Activated CD4-positive, alpha-beta memory T cell treated with anti-CD3 and anti-CD28 coated beads for 36 hours (primary cell): ENCODE measurements around the gene ST6GALNAC5. TPM values are rescaled to one million over a fixed set of nuclear protein-coding genes. Genes with fewer than 3 reads are reported as not detected.
"Not testable (repeated sequence)": the region's sequence is repeated elsewhere in the genome, so short reads cannot be mapped to it uniquely, and the experiment has no call there.

ENCODE experiments used
- CTCF ChIA-PET: fragments of 350-600 bp; sonication (Branson Sonifier 250); formaldehyde crosslinking; loops from one replicate; lab custom pipeline; 2021; ENCODE audit warnings: antibody characterized with exemption, inconsistent platforms; lab: Charles Lee
- POLR2A ChIA-PET: fragments of 350-600 bp; sonication (Branson Sonifier 250); formaldehyde crosslinking; loops from one replicate; lab custom pipeline; 2021; ENCODE audit warnings: antibody characterized with exemption; lab: Charles Lee
- DNase-seq: peaks from one replicate; pipeline ENCODE4 v3.0.0-alpha.2; 2020
- H3K27ac Mint-ChIP-seq: one replicate; pipeline ENCODE4 v1.8.0; 2021; ENCODE audit warnings: mixed read lengths
- H3K27me3 Mint-ChIP-seq: one replicate; pipeline ENCODE4 v1.8.0; 2021; ENCODE audit warnings: mixed read lengths
- H3K36me3 Mint-ChIP-seq: one replicate; pipeline ENCODE4 v1.8.0; 2021; ENCODE audit warnings: mixed read lengths
- H3K4me1 Mint-ChIP-seq: one replicate; pipeline ENCODE4 v1.8.0; 2021; ENCODE audit warnings: low read depth, mixed read lengths
- H3K4me3 Mint-ChIP-seq: one replicate; pipeline ENCODE4 v1.8.0; 2021; ENCODE audit warnings: mild to moderate bottlenecking, mixed read lengths
- H3K9me3 Mint-ChIP-seq: one replicate; pipeline ENCODE4 v1.8.0; 2021; ENCODE audit warnings: mixed read lengths
- intact Hi-C: fragments of 100-400 bp; cut with micrococcal nuclease; formaldehyde crosslinking; loops from one replicate; pipeline ENCODE4 v1.15.1; 2023
- total RNA-seq, 2 experiments: library from RNA; stranded (reverse); gene quantifications; one replicate each; pipeline ENCODE4 v1.2.3, GENCODE V29; 2021

The ST6GALNAC5 gene
- total RNA-seq, 2 experiments from 2014 or later = not detected

DNA sequence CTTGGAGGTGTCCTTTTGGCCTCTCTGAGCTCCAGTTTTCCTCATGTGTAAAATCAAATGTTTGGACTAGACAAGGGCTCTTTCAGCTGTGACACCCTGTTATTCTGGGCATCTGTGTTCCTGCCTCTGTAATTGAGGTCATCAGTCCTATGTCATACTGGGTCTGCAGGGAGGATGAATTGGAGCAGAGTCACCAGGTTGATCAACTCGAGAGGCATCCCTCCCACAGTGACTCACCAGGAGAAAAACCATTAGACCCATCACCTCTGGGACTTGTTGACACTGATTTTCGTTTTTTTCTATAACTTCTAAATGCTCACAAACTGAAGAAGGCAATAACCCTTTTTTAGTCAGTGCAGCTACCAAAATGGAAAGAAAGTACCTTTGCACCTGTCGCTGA, 82.2 kb downstream of the ST6GALNAC5 start:
- intact Hi-C loops = no loop called here
- POLR2A ChIA-PET = no interaction called here
- H3K36me3 Mint-ChIP-seq = no peaks in the 10 kb centered on the region

DNA sequence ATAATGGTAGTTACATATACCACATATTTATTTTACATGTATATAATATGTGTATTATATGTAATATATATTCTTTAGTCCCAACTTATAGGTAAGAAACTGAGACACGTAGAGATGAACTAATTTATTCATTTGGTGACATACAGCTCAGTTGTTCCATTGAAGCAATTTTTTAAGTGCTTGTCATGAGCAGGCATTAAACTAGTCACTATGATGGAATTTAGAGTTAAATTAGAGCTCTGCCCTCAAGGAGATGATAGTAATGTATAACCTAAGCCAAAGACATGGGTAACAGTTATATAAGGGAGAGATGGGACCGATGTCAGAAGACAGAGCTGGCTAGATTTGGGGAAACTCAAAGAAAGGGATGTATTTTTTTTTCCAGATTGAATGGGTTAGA, 83.0 kb downstream of the ST6GALNAC5 start:
- Mint-ChIP-seq H3K4me3 (no peak overlapping the region), H3K27ac (no peak overlapping the region), H3K36me3 (no peaks in the 10 kb centered on the region), H3K9me3 (no peaks in the 10 kb centered on the region), H3K27me3 (peaks cover 2% of the 10 kb centered on the region), H3K4me1 (no peaks in the 10 kb centered on the region)
- ChIA-PET CTCF (no interaction called here), POLR2A (no interaction called here)
- intact Hi-C loops = no loop called here
- no peak for DNase-seq

More for the DNA sequence above, 82.2 kb downstream of the ST6GALNAC5 start:
- CTCF ChIA-PET = interaction anchor here (0.6 kb wide), 1 partner anchor 12 kb away, joined by 3 read pairs; no protein-coding TSS in a partner anchor
- no peak for DNase-seq
- Mint-ChIP-seq H3K27ac (no peak overlapping the region), H3K4me3 (no peak overlapping the region), H3K4me1 (no peaks in the 10 kb centered on the region), H3K27me3 (peaks cover 2% of the 10 kb centered on the region), H3K9me3 (no peaks in the 10 kb centered on the region)

DNA sequence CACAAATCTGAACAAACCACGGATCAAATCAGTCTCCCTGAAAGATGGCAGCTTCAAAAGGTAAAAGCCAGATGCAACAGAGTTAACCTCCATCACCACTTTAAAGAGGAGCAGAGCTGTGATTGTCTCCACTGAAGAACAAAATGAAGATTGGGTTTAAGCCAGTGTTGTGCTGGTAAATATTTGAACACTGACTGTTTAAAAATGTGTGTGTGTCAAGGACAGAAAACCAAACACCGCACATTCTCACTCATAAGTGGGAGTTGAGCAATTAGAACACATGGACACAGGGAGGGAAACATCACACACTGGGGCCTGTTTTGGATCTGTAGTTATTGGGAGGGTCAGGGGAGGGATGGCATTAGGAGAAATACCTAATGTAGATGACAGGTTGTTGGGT, 83.9 kb downstream of the ST6GALNAC5 start:
- no peak overlapping the region for H3K27ac Mint-ChIP-seq
- H3K36me3 Mint-ChIP-seq = no peaks in the 10 kb centered on the region

DNA sequence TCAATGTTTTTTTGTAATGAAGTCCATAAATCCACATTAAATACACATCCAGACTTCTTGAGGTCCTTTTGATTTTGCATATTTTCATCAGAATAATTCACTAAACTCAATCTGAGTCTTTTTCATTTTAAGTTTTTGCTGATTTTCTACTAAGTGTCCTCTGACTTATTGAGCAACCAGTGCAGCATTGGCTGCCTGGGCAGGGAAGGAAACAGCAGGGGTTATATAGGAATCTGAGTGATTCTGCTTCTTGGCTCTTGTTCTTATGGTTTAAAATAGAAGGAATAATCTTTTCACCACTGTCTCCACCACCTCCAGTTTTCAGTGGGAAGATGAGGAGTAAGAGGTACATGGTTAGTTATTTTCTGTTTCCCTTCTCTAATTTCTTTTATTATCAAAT, 88.4 kb downstream of the ST6GALNAC5 start:
- POLR2A ChIA-PET = no interaction called here
- intact Hi-C loops = no loop called here

More for the DNA sequence above, 83.9 kb downstream of the ST6GALNAC5 start:
- intact Hi-C loops = no loop called here
- no peaks in the 10 kb centered on the region for H3K4me1 Mint-ChIP-seq
- ChIA-PET POLR2A (no interaction called here), CTCF (no interaction called here)
- H3K4me3 Mint-ChIP-seq = no peak overlapping the region
- H3K9me3 Mint-ChIP-seq = no peaks in the 10 kb centered on the region
- no peak for DNase-seq
- H3K27me3 Mint-ChIP-seq = peaks cover 2% of the 10 kb centered on the region

DNA sequence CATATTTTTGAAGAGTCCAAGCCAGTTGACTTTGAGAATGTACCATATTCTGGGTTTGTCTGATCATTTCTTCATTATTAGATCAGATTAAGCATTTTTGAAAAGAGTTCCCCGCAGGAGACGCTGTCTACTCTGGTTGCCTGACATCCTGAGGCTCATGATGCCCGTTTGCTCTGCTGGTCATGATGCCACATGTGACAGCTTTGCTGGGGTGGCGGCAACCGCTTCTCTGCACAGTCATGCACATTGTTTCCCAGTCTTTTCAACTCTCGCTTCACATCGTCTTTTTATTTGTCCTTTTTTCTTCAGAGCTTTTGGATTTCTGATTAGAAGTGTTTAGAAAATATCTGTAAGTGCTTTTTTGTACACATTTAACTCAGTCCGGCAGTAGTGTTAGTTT, 90.7 kb downstream of the ST6GALNAC5 start:
- intact Hi-C loops = no loop called here
- H3K27ac Mint-ChIP-seq = no peak overlapping the region
- POLR2A ChIA-PET = no interaction called here

More for the DNA sequence above, 88.4 kb downstream of the ST6GALNAC5 start:
- DNase-seq = no peak
- CTCF ChIA-PET = no interaction called here
- no peaks in the 10 kb centered on the region for H3K36me3 Mint-ChIP-seq
- no peak overlapping the region for H3K4me3 Mint-ChIP-seq
- H3K4me1 Mint-ChIP-seq = no peaks in the 10 kb centered on the region
- H3K27me3 Mint-ChIP-seq = peaks cover 2% of the 10 kb centered on the region
- H3K9me3 Mint-ChIP-seq = no peaks in the 10 kb centered on the region
- H3K27ac Mint-ChIP-seq = no peak overlapping the region

DNA sequence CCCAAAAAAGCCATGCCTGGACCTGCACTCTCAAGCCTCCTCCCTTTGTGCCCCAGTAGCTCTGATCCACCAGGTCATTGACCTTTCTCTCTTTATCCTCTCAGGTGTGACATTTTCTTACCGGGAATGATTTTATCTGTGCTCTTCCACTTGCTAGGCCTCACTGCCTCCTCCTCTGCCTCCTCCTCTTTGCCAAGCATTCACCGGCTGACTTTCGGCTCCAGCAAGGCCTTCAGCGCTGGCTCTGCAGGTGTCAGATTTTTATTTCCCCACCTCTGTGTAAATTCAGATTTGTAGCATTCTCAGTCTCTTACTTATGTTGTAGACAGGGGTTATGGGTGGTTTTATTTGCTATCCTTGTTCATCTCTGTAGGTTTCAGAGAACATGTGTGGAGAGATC, 91.5 kb downstream of the ST6GALNAC5 start:
- POLR2A ChIA-PET = no interaction called here
- Mint-ChIP-seq H3K27ac (no peak overlapping the region), H3K4me3 (no peak overlapping the region), H3K9me3 (no peaks in the 10 kb centered on the region), H3K36me3 (no peaks in the 10 kb centered on the region), H3K27me3 (peaks cover 2% of the 10 kb centered on the region), H3K4me1 (no peaks in the 10 kb centered on the region)
- CTCF ChIA-PET = no interaction called here
- DNase-seq = no peak
- intact Hi-C loops = no loop called here

More for the DNA sequence above, 90.7 kb downstream of the ST6GALNAC5 start:
- CTCF ChIA-PET = no interaction called here
- Mint-ChIP-seq H3K9me3 (no peaks in the 10 kb centered on the region), H3K4me1 (no peaks in the 10 kb centered on the region), H3K27me3 (peaks cover 2% of the 10 kb centered on the region), H3K36me3 (no peaks in the 10 kb centered on the region), H3K4me3 (no peak overlapping the region)
- no peak for DNase-seq

DNA sequence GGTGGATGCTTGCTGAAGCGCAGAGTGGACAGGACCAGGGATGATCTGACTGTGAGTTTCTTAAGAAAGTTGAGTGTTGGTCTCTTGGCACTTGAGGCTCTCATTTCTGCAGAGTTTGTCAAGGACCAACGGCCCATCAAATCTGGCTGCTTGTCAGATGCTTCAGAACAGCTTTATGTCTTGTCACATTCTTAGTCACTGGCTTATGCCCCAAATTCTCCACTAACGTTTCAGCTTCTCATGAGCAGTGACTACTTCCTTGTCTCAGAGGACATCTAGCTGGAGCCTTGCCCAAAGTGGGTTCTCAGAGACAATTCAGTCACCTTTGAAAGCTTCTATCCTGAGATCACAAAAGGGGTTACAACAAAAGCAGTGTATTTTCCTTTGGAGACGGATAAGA, 92.3 kb downstream of the ST6GALNAC5 start:
- CTCF ChIA-PET = no interaction called here
- DNase-seq = no peak
- no peaks in the 10 kb centered on the region for H3K36me3 Mint-ChIP-seq
- intact Hi-C loops = no loop called here
- no peaks in the 10 kb centered on the region for H3K27me3 Mint-ChIP-seq
- POLR2A ChIA-PET = no interaction called here
- H3K27ac Mint-ChIP-seq = no peak overlapping the region
- H3K4me1 Mint-ChIP-seq = no peaks in the 10 kb centered on the region
- peaks cover 2% of the 10 kb centered on the region for H3K9me3 Mint-ChIP-seq
- no peak overlapping the region for H3K4me3 Mint-ChIP-seq

DNA sequence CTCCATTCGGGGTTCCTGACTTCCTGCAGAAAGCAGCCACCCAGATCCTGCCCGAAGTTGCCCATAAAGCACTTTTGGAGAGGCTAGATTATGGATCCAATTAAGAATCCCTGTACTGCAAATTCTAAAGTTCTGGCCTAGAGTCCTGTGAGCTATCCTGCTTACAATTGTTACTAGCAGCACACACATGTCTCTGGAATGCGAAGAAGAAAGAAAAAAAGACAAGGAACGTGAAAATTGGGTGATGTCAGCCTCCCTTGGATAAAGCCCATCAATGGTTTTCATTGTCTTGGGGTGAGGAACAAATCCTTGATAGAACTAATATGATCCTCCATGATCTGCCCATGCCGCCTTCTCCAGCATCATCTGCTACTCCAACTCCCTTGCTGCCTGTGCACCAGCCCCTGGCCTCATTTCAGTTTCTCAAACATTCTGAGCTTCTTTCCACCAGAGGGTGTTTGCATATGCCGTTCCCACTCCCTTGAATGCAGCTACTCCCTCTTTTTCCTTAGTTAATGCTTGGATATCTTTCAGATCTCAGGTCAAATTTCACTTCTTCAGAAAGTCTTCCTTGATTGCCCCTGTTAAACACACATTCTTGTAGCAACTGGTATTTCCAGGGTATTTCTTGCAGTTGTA, 94.0 kb downstream of the ST6GALNAC5 start:
- Mint-ChIP-seq H3K36me3 (no peaks in the 10 kb centered on the region), H3K9me3 (peaks cover 2% of the 10 kb centered on the region), H3K27ac (no peak overlapping the region), H3K4me1 (no peaks in the 10 kb centered on the region), H3K4me3 (no peak overlapping the region), H3K27me3 (no peaks in the 10 kb centered on the region)
- DNase-seq = no peak
- intact Hi-C loops = no loop called here
- ChIA-PET CTCF (interaction anchor here (0.6 kb wide), 1 partner anchor 12 kb away, joined by 3 read pairs; no protein-coding TSS in a partner anchor), POLR2A (no interaction called here)

DNA sequence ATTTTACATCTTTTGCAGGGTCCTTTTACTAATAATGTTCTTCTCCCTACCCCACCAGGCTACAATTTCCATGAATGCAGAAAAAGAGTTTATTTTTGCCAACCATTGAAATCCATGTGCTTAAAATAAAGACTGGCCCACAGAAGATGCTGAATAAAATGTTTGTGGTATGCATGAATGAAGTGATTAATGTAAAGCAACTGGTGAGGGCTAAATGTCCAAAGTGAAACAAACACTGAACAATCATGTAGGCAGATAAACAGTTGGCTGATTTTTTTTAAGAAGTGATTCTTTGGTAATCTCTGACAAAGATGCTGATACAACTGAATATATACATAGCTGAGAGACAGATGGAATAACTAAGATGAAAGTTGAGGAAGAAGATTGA, 94.5 kb downstream of the ST6GALNAC5 start:
- H3K9me3 Mint-ChIP-seq = peaks cover 2% of the 10 kb centered on the region
- no peak for DNase-seq
- H3K36me3 Mint-ChIP-seq = no peaks in the 10 kb centered on the region
- H3K4me3 Mint-ChIP-seq = no peak overlapping the region
- no peaks in the 10 kb centered on the region for H3K4me1 Mint-ChIP-seq
- CTCF ChIA-PET = interaction anchor here (0.6 kb wide), 1 partner anchor 13 kb away, joined by 3 read pairs; no protein-coding TSS in a partner anchor
- no peak overlapping the region for H3K27ac Mint-ChIP-seq
- POLR2A ChIA-PET = no interaction called here
- intact Hi-C loops = no loop called here
- no peaks in the 10 kb centered on the region for H3K27me3 Mint-ChIP-seq

DNA sequence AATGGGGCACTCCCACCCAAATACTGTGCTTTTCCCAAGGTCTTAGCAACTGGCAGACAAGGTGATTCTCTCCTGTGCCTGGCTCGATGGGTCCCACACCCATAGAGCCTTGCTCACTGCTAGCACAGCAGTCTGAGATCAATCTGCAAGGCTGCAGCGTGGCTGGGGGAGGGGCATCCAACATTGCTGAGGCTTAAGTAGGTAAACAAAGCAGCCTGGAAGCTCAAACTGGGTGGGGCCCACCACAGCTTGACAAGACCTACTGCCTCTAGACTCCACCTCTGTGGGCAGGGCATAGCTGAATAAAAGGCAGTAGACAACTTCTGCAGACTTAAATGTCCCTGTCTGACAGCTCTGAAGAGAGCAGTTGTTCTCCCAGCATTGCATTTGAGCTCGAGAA, 114.0 kb downstream of the ST6GALNAC5 start:
- CTCF ChIA-PET, H3K36me3 Mint-ChIP-seq, H3K4me1 Mint-ChIP-seq, H3K4me3 Mint-ChIP-seq, POLR2A ChIA-PET, DNase-seq, H3K27ac Mint-ChIP-seq, intact Hi-C loops: not testable (repeated sequence)
- Mint-ChIP-seq H3K27me3 (peaks cover 17% of the 10 kb centered on the region), H3K9me3 (peaks cover 22% of the 10 kb centered on the region)

DNA sequence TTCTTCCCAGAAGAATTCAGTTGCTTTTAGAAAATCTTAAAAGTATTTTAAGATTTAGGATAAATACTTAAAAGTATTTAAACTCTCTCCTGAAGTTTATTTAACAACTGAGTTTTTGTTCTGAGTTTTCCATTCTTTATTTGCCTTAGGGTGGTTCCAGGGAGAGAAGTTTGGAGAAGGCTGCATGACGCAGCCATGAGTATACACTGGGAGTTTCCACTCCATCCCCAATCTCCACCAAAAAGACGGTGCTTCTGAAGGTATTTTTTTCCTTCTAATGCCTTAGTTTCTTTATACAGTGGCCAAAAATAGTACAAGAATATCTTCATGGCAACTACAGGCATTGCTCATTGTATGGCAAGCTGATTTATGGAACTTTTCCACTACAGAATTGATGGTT, 122.7 kb downstream of the ST6GALNAC5 start:
- H3K27ac Mint-ChIP-seq = no peak overlapping the region
- no peaks in the 10 kb centered on the region for H3K9me3 Mint-ChIP-seq
- ChIA-PET CTCF (no interaction called here), POLR2A (no interaction called here)
- DNase-seq = no peak
- no peaks in the 10 kb centered on the region for H3K36me3 Mint-ChIP-seq
- intact Hi-C loops = no loop called here
- H3K4me1 Mint-ChIP-seq = no peaks in the 10 kb centered on the region
- H3K27me3 Mint-ChIP-seq = no peaks in the 10 kb centered on the region
- no peak overlapping the region for H3K4me3 Mint-ChIP-seq

DNA sequence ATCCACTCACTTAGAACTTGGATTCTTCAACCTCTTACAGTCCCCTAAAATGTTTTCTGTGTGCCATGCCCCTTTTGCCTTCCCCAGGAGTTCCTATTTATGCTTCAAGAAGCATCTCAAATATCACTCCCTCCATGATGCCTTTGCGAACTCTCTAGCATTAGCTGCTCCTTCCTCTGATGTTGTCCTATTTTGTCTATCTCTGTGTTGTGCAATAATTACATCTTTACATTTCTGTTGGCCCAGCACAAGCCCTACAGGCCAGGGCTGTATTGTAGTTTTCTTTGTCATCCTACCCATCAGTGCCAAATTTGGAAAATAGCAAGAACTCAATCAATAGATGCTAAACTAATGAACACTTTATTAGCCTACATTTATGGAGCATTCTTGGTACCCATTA, 125.8 kb downstream of the ST6GALNAC5 start:
- no peak overlapping the region for H3K4me3 Mint-ChIP-seq
- no peaks in the 10 kb centered on the region for H3K27me3 Mint-ChIP-seq
- ChIA-PET CTCF (no interaction called here), POLR2A (no interaction called here)
- DNase-seq = no peak
- H3K27ac Mint-ChIP-seq = no peak overlapping the region
- H3K4me1 Mint-ChIP-seq = no peaks in the 10 kb centered on the region
- no peaks in the 10 kb centered on the region for H3K36me3 Mint-ChIP-seq
- intact Hi-C loops = no loop called here
- H3K9me3 Mint-ChIP-seq = no peaks in the 10 kb centered on the region

DNA sequence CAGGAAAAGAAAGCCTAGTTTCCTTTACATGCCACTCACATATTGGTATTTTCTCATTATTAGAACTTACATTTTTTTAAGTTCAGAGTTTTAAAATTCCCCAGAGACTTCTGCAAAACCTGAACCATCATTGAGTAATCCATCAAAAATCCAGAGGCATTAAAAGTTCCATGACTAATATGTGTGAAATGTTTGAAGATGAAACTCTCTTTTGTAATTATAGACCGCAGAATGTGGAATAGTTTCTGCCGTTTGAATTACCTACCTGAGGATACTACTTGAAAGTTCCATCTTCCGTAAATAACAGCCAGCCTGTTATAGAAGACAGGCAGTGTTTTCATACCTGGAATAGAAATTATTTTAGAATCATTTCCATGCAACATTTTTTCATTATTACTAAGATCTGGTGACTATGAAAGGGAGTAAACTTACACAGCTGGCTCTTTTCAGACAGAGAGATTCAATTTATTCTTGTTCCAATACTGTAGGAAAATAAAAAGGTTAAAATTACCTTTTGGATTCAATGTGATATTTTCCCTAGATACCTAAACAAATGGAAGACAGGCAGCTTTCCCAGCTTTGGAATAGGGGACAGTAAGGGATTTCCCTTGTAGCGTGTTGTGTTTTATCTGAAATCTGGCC, 131.4 kb downstream of the ST6GALNAC5 start:
- H3K4me3 Mint-ChIP-seq = no peak overlapping the region
- H3K4me1 Mint-ChIP-seq = no peaks in the 10 kb centered on the region
- no peaks in the 10 kb centered on the region for H3K27me3 Mint-ChIP-seq
- no peak for DNase-seq
- ChIA-PET CTCF (no interaction called here), POLR2A (no interaction called here)
- no peaks in the 10 kb centered on the region for H3K9me3 Mint-ChIP-seq
- intact Hi-C loops = no loop called here
- no peak overlapping the region for H3K27ac Mint-ChIP-seq
- no peaks in the 10 kb centered on the region for H3K36me3 Mint-ChIP-seq
